Natural killer cell (primary cell): ENCODE data around the gene RTKN. TPM values are rescaled to one million over a fixed set of nuclear protein-coding genes. Genes with fewer than 3 reads are reported as not detected.

Source experiments
- ATAC-seq, 3 donors: fragments of 150-1000 bp in 2 of 3; fragments of 200-7000 bp in 1 of 3; cut with Tn5 transposase; 1 replicate in 1 of 3; 2 replicates in 2 of 3; pipeline ENCODE4 v1.10.0; 2021; ENCODE audit warnings: mild to moderate bottlenecking in 2 of 3, moderate library complexity in 2 of 3
- DNase-seq, 2 donors: peaks; one replicate each; pipeline versions ENCODE4 v3.0.0 to v3.0.0-alpha.2; 2013 to 2021; ENCODE audit warnings: mixed read lengths in 1 of 2
- H3K27ac ChIP-seq: one replicate; pipeline ENCODE4 v1.5.1; 2013; ENCODE audit warnings: mild to moderate bottlenecking, low read length
- H3K27me3 ChIP-seq: one replicate; pipeline ENCODE4 v1.6.1; 2013; ENCODE audit warnings: low read length; ENCODE audit not compliant: control insufficient read depth, insufficient read depth
- H3K36me3 ChIP-seq: one replicate; pipeline ENCODE4 v1.6.1; 2013; ENCODE audit warnings: low read length; ENCODE audit not compliant: control insufficient read depth, insufficient read depth
- H3K4me1 ChIP-seq: one replicate; pipeline ENCODE4 v1.6.1; 2013; ENCODE audit warnings: low read length; ENCODE audit not compliant: control insufficient read depth, insufficient read depth
- H3K4me3 ChIP-seq: one replicate; pipeline ENCODE4 v1.5.1; 2013; ENCODE audit warnings: low read length
- H3K9me3 ChIP-seq: one replicate; pipeline ENCODE4 v1.6.1; 2013; ENCODE audit warnings: low read length; ENCODE audit not compliant: control insufficient read depth, insufficient read depth
- H3K27ac Mint-ChIP-seq, 2 donors: one replicate each; pipeline ENCODE4 v1.8.0; 2022; ENCODE audit warnings: mild to moderate bottlenecking in 2 of 2, mixed read lengths in 2 of 2, moderate library complexity in 1 of 2
- H3K27me3 Mint-ChIP-seq, 2 donors: one replicate each; pipeline ENCODE4 v1.8.0; 2022; ENCODE audit warnings: low read depth in 2 of 2, mixed read lengths in 2 of 2
- H3K36me3 Mint-ChIP-seq: one replicate; pipeline ENCODE4 v1.8.0; 2022; ENCODE audit warnings: mixed read lengths
- H3K4me1 Mint-ChIP-seq, 2 donors: one replicate each; pipeline ENCODE4 v1.8.0; 2022; ENCODE audit warnings: mixed read lengths in 2 of 2
- H3K4me3 Mint-ChIP-seq: one replicate; pipeline ENCODE4 v1.8.0; 2022; ENCODE audit warnings: mild to moderate bottlenecking, moderate library complexity, mixed read lengths
- H3K9me3 Mint-ChIP-seq, 2 donors: one replicate each; pipeline ENCODE4 v1.8.0; 2022; ENCODE audit warnings: mixed read lengths in 2 of 2
- WGBS: methylation state at CpG from one replicate; pipeline ENCODE4 v1.1.7; 2013; ENCODE audit warnings: missing lambda C conversion rate; ENCODE audit not compliant: insufficient coverage; 5-methylcytosine and 5-hydroxymethylcytosine counted together
- intact Hi-C: fragments of 100-400 bp; cut with micrococcal nuclease; formaldehyde crosslinking; loops from one replicate; pipeline ENCODE4 v1.14.2; 2022
- total RNA-seq, 4 donors: library from RNA; stranded (reverse); fragments of 120-200 nt in 1 of 4; gene quantifications; one replicate each; pipeline versions ENCODE4 v1.2.3 to v1.2.4, GENCODE V29; 2013 to 2022
- TF ChIP-seq, protein P1 (sequence below): fragments of 200-600 bp; IDR thresholded peaks from one replicate; pipeline ENCODE4 v1.8.0; 2022; ENCODE audit warnings: antibody characterized with exemption

RTKN gene
- total RNA-seq, 3 donors from 2014 or later (not counting 1 experiment from before 2014, with no cell fraction given): 11.0 to 26.5 (median 15.1) TPM

DNA sequence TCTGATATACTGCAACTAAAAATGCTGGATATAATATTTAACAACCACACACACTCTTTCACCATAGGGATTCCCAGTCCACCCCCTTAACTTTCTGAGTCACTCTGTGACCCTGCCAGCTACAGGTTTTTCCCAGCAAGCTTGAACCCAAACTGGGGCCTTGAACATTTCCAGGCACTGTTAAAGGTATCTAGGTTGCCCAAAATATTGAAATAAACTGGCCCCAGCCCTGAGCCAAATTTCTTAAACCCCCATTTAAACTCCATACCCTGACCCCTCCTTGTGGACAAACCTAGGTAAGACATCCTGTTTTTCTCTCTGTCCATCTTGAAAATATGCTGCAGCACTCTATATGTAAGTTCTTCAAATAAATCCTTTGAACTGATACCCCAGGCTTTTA is 42.0 kb downstream of the RTKN start:
- DNase-seq: peak in 1 of 2 donors; percentile 68
- intact Hi-C loops: no loop called here
- H3K4me3 Mint-ChIP-seq: no peak overlapping the region

DNA sequence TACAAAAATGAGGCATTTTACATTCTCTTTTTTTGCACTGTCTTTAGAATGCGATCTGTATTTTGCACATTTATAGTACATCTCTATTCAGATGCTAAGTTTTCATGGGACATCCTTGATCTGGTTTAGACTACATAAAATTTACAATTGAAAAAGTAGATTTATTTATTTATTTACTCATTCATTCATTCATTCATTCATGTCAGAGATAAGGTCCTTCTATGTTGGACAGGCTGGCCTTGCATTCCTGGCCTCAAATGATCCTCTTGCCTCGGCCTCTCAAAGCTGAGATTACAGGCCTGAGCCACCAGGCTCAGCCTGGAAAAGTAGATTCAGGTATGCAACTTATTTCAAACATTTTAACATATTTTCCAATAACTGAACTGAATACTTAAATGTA is 45.6 kb downstream of the RTKN start:
- DNase-seq: no peak
- H3K4me1 Mint-ChIP-seq: peaks cover 2% of the 10 kb centered on the region in 2 donors
- H3K36me3 ChIP-seq: no peaks in the 10 kb centered on the region
- H3K27me3 Mint-ChIP-seq: peaks cover 0 to 6% of the 10 kb centered on the region in 2 donors
- WGBS: 86% methylated on average over 1 of the region's 2 CpGs
- H3K27me3 ChIP-seq: no peaks in the 10 kb centered on the region
- ATAC-seq: no peak
- H3K9me3 Mint-ChIP-seq: no peaks in the 10 kb centered on the region
- no peaks in the 10 kb centered on the region for H3K36me3 Mint-ChIP-seq
- peaks cover 6% of the 10 kb centered on the region for H3K4me1 ChIP-seq
- no peaks in the 10 kb centered on the region for H3K9me3 ChIP-seq
- no peak overlapping the region for H3K4me3 ChIP-seq
- no peak overlapping the region for H3K27ac ChIP-seq
- TF ChIP-seq, protein P1, sequence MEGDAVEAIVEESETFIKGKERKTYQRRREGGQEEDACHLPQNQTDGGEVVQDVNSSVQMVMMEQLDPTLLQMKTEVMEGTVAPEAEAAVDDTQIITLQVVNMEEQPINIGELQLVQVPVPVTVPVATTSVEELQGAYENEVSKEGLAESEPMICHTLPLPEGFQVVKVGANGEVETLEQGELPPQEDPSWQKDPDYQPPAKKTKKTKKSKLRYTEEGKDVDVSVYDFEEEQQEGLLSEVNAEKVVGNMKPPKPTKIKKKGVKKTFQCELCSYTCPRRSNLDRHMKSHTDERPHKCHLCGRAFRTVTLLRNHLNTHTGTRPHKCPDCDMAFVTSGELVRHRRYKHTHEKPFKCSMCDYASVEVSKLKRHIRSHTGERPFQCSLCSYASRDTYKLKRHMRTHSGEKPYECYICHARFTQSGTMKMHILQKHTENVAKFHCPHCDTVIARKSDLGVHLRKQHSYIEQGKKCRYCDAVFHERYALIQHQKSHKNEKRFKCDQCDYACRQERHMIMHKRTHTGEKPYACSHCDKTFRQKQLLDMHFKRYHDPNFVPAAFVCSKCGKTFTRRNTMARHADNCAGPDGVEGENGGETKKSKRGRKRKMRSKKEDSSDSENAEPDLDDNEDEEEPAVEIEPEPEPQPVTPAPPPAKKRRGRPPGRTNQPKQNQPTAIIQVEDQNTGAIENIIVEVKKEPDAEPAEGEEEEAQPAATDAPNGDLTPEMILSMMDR: no peak
- H3K4me3 Mint-ChIP-seq: no peak overlapping the region
- no peak overlapping the region for H3K27ac Mint-ChIP-seq
- intact Hi-C loops: no loop called here

More for the DNA sequence above, 42.0 kb downstream of the RTKN start:
- Histone ChIP-seq H3K4me3 (no peak overlapping the region), H3K4me1 (no peaks in the 10 kb centered on the region), H3K27ac (no peak overlapping the region), H3K27me3 (no peaks in the 10 kb centered on the region), H3K9me3 (no peaks in the 10 kb centered on the region), H3K36me3 (no peaks in the 10 kb centered on the region)
- Mint-ChIP-seq H3K9me3 (no peaks in the 10 kb centered on the region), H3K36me3 (no peaks in the 10 kb centered on the region), H3K27me3 (peaks cover 0 to 2% of the 10 kb centered on the region in 2 donors), H3K4me1 (no peaks in the 10 kb centered on the region), H3K27ac (no peak overlapping the region)
- TF ChIP-seq, protein P1: peak; percentile 62
- ATAC-seq: peak in 2 of 3 donors; percentile 75 to 77

DNA sequence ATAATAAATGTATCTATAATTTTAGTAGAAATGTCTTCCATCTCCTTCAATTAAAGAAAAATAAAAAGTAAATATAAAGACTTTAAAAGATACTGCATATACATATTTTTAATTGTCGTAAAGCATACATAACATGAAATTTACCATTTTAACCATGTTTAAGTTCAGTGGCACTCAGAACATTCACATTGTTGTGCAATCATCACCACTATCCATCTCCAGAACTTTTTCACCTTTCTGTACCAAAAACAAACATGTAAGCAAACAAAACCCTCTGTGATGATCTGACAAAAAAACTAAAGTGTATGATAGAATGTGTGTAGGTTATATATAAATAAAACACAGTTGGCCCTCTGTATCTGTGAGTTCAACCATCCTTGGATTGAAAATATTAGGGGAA is 48.2 kb downstream of the RTKN start:
- H3K36me3 ChIP-seq: no peaks in the 10 kb centered on the region
- Mint-ChIP-seq H3K4me1 (peaks cover 5 to 6% of the 10 kb centered on the region in 2 donors), H3K36me3 (no peaks in the 10 kb centered on the region), H3K4me3 (peak overlapping the region; percentile 37), H3K9me3 (no peaks in the 10 kb centered on the region), H3K27me3 (peaks cover 0 to 6% of the 10 kb centered on the region in 2 donors), H3K27ac (peak overlapping the region in 1 of 2 donors; percentile 55)
- peaks cover 11% of the 10 kb centered on the region for H3K4me1 ChIP-seq
- no peak for ATAC-seq
- intact Hi-C loops: loop anchor here (2.0 to 5.0 kb wide), 2 partner anchors 59 to 143 kb away; no protein-coding TSS in a partner anchor
- no peak for DNase-seq
- no peak overlapping the region for H3K27ac ChIP-seq
- 100% methylated on average over 1 of the region's 1 CpG for WGBS
- H3K4me3 ChIP-seq: no peak overlapping the region
- H3K27me3 ChIP-seq: no peaks in the 10 kb centered on the region
- H3K9me3 ChIP-seq: no peaks in the 10 kb centered on the region
- TF ChIP-seq, protein P1: no peak

DNA sequence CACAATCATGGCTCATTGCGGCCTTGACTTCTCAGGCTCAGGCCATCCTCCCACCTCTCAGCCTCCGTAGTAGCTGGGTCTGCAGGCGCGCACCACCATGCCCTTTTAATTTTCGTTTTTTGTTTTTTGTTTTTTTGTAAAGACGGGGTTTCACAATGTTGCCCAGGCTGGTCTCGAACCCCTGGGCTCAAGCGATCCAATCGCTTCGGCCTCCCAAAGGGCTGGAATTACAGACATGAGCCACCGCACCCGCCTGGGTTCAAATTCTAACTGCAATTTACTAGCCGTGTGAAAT is 49.3 kb downstream of the RTKN start:
- peak overlapping the region; percentile 22 for H3K4me3 Mint-ChIP-seq
- no peaks in the 10 kb centered on the region for H3K36me3 Mint-ChIP-seq
- peak overlapping the region in 1 of 2 donors; percentile 55 for H3K27ac Mint-ChIP-seq
- DNase-seq (no peak), ATAC-seq (no peak)
- no peaks in the 10 kb centered on the region for H3K9me3 Mint-ChIP-seq
- Histone ChIP-seq H3K27me3 (no peaks in the 10 kb centered on the region), H3K9me3 (no peaks in the 10 kb centered on the region), H3K27ac (no peak overlapping the region), H3K4me1 (peaks cover 11% of the 10 kb centered on the region), H3K4me3 (no peak overlapping the region), H3K36me3 (no peaks in the 10 kb centered on the region)
- intact Hi-C loops: loop anchor here (1.0 to 5.0 kb wide), 3 partner anchors 29 to 142 kb away; partner anchors contain the start of genes C2orf81 and WDR54
- WGBS: 86% methylated on average over 13 of the region's 13 CpGs
- H3K27me3 Mint-ChIP-seq: peaks cover 0 to 6% of the 10 kb centered on the region in 2 donors
- TF ChIP-seq, protein P1: no peak
- peaks cover 5 to 6% of the 10 kb centered on the region in 2 donors for H3K4me1 Mint-ChIP-seq
